ENCODE results near the gene CTIF. TPM values are rescaled to one million over a fixed set of nuclear protein-coding genes. Genes with fewer than 3 reads are reported as not detected.

CTIF gene
- total RNA-seq, 3 donors from 2014 or later, result 13.2 to 50.3 (median 19.6) TPM

- Histone ChIP-seq H3K9me3 (no peaks in the 10 kb centered on the region), H3K36me3 (ENCODE audit: low read depth) (no peaks in the 10 kb centered on the region), H3K4me1 (ENCODE audit: low read depth) (no peaks in the 10 kb centered on the region), H3K4me3 (no peak overlapping the region)
- TF ChIP-seq, protein P1, sequence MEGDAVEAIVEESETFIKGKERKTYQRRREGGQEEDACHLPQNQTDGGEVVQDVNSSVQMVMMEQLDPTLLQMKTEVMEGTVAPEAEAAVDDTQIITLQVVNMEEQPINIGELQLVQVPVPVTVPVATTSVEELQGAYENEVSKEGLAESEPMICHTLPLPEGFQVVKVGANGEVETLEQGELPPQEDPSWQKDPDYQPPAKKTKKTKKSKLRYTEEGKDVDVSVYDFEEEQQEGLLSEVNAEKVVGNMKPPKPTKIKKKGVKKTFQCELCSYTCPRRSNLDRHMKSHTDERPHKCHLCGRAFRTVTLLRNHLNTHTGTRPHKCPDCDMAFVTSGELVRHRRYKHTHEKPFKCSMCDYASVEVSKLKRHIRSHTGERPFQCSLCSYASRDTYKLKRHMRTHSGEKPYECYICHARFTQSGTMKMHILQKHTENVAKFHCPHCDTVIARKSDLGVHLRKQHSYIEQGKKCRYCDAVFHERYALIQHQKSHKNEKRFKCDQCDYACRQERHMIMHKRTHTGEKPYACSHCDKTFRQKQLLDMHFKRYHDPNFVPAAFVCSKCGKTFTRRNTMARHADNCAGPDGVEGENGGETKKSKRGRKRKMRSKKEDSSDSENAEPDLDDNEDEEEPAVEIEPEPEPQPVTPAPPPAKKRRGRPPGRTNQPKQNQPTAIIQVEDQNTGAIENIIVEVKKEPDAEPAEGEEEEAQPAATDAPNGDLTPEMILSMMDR (IDR thresholded peaks at IDR 0.05), result no peak
- DNase-seq, result no peak
- ATAC-seq, result no peak
- intact Hi-C loops (cut with DNase I, micrococcal nuclease), result no loop called here
These were observed 8.3 kb upstream of the CTIF start for GRCh38 chr18:48530399-48531081.

DNA sequence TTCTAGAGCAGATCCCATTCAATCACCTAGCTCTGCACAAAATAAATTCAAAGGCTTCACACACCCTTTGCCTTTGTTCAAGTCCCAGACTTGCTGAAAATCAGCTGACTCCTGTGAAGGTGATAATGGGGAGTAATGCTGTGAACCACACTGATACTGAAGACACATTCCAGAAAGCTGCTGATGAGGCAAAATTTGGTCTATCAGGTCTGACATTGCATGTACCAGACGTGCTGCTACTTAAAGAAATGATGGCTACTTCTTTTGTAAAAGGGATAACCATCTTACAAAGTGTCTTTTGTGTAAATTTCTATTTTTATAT lies 7.8 kb upstream of the CTIF start:
- Histone ChIP-seq H3K36me3 (ENCODE audit: low read depth) (no peaks in the 10 kb centered on the region), H3K4me3 (no peak overlapping the region), H3K9me3 (no peaks in the 10 kb centered on the region), H3K4me1 (ENCODE audit: low read depth) (no peaks in the 10 kb centered on the region)
- ATAC-seq, result no peak
- TF ChIP-seq, protein P1 (IDR thresholded peaks at IDR 0.05), result no peak
- DNase-seq, result no peak
- intact Hi-C loops (cut with DNase I, micrococcal nuclease), result no loop called here

GRCh38 chr18:48531908-48532307 lies 6.9 kb upstream of the CTIF start:
- TF ChIP-seq, protein P1 (IDR thresholded peaks at IDR 0.05), result no peak
- no peak for ATAC-seq
- no peaks in the 10 kb centered on the region for H3K9me3 ChIP-seq
- H3K36me3 ChIP-seq (ENCODE audit: low read depth), result no peaks in the 10 kb centered on the region
- no peak for DNase-seq
- no peaks in the 10 kb centered on the region for H3K4me1 ChIP-seq (ENCODE audit: low read depth)
- no peak overlapping the region for H3K4me3 ChIP-seq
- intact Hi-C loops (cut with DNase I, micrococcal nuclease), result no loop called here

DNA sequence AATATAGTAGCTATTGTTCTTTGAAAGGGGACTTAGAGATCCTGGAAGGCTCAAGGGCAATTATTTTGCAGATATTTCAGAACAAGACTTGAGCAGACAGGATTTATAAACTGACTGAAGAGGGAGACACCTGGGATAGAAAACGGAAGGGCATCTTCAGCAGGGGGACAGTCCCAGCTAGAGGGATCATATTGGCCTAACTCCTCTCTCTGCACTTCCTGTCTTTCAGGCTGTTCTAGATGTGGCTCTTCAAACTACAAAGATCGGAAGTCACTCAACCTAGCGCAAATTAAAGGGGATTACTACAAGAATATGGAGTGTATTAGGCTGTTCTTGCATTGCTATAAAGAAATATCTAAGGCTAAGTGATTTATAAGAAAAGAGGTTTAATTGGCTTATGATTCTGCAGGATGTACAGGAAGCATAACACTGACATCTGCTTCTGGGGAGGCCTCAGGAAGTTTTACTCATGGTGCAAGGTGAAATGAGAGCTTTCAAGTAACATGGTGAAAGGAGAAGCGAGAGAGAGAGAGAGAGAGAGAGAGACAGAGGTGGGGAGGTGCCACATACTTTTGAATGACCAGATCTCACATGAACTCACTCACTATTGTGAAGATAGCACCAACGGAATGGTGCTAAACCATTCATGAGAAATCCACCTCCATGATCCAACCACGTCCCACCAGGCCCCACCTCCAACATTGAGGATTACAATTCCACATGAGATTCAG lies 5.3 kb upstream of the CTIF start:
- intact Hi-C loops (cut with DNase I, micrococcal nuclease), result no loop called here

DNA sequence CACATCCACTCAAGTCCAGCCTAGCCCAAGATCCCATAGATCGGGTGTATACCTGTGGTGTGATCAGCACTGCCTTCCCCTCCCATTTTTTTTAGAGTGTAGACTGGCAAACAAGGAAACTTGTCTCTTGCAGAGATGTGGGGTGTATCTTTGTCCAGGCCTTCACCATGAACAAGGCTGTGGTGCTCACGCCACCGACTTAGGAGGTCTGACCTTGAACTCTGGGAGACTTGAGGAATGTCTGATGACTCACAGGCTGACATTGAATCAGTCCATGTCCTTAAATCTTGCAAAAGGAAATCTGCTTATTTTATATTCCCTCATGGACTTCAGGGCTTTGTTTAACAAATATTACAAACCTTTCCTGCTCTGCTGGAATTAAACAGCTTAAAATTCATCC lies 4.5 kb upstream of the CTIF start:
- Histone ChIP-seq H3K36me3 (ENCODE audit: low read depth) (no peaks in the 10 kb centered on the region), H3K4me1 (ENCODE audit: low read depth) (no peaks in the 10 kb centered on the region), H3K9me3 (no peaks in the 10 kb centered on the region), H3K4me3 (no peak overlapping the region)
- no peak for ATAC-seq
- intact Hi-C loops (cut with DNase I, micrococcal nuclease), result no loop called here
- no peak for DNase-seq
- TF ChIP-seq, protein P1 (IDR thresholded peaks at IDR 0.05), result no peak

More for the DNA sequence above, 5.3 kb upstream of the CTIF start:
- no peak overlapping the region for H3K4me3 ChIP-seq
- TF ChIP-seq, protein P1 (IDR thresholded peaks at IDR 0.05), result no peak
- no peaks in the 10 kb centered on the region for H3K36me3 ChIP-seq (ENCODE audit: low read depth)
- H3K4me1 ChIP-seq (ENCODE audit: low read depth), result no peaks in the 10 kb centered on the region
- ATAC-seq (no peak), DNase-seq (no peak)
- no peaks in the 10 kb centered on the region for H3K9me3 ChIP-seq

Measured in mucosa of descending colon (tissue), 3 donors.